IMR-90 (cell line): ENCODE measurements around the gene UBXN6. TPM values are rescaled to one million over a fixed set of nuclear protein-coding genes. Genes with fewer than 3 reads are reported as not detected.
A peak's percentile ranks its signal among the peaks of the same experiment; 100 is the strongest.

Experiments used
- ATAC-seq: fragments of 200-7000 bp; cut with Tn5 transposase; 2 replicates; pipeline ENCODE4 v1.9.1; 2020; ENCODE audit warnings: low read depth, mild to moderate bottlenecking, moderate library complexity
- BruUV-seq: library from RNA; stranded (reverse); fragments of 400-500 nt; replicated peaks from 2 replicates; lab custom pipeline; 2021; lab: Mats Ljungman, UMichigan
- CTCF ChIA-PET: fragments of 300-600 bp; formaldehyde crosslinking; extraction: SDS; loops from one replicate; lab custom pipeline; 2021; ENCODE audit warnings: antibody characterized with exemption; lab: Yijun Ruan, JAX
- POLR2A ChIA-PET: fragments of 300-600 bp; sonication (Branson Sonifier 250); formaldehyde crosslinking; loops from one replicate; lab custom pipeline; 2022; ENCODE audit warnings: antibody characterized with exemption; ENCODE audit not compliant: unreplicated experiment; lab: Charles Lee
- DNase-seq: peaks from one replicate; pipeline ENCODE4 v3.0.0; 2013
- H2AFZ ChIP-seq: replicated peaks from 2 replicates; pipeline ENCODE3; 2013; ENCODE audit warnings: low read length, mild to moderate bottlenecking; ENCODE audit not compliant: poor library complexity
- H2AK5ac ChIP-seq: 2 replicates; pipeline ENCODE4 v1.6.1; 2013; ENCODE audit warnings: low read depth, low read length, inconsistent platforms
- H2AK9ac ChIP-seq: replicated peaks from 2 replicates; pipeline ENCODE3; 2013; ENCODE audit warnings: mild to moderate bottlenecking, low read depth, low read length, moderate library complexity; ENCODE audit not compliant: poor library complexity
- H2BK120ac ChIP-seq: 2 replicates; pipeline ENCODE4 v1.6.1; 2013; ENCODE audit warnings: low read depth, low read length, inconsistent platforms
- H2BK15ac ChIP-seq: 3 replicates; pipeline ENCODE4 v1.6.1; 2013; ENCODE audit warnings: low read depth, low read length, inconsistent platforms
- H2BK20ac ChIP-seq: 2 replicates; pipeline ENCODE4 v1.6.1; 2013; ENCODE audit warnings: low read depth, mild to moderate bottlenecking, inconsistent platforms, low read length, moderate library complexity
- H2BK5ac ChIP-seq: 2 replicates; pipeline ENCODE4 v1.6.1; 2013; ENCODE audit warnings: mild to moderate bottlenecking, low read depth, low read length, inconsistent platforms; ENCODE audit not compliant: poor library complexity, severe bottlenecking
- H3K14ac ChIP-seq: replicated peaks from 2 replicates; pipeline ENCODE4 v1.6.1; 2013; ENCODE audit warnings: low read depth, low read length, inconsistent platforms
- H3K18ac ChIP-seq: 2 replicates; pipeline ENCODE4 v1.6.1; 2013; ENCODE audit warnings: low read depth, low read length, control low read depth
- H3K23ac ChIP-seq: 2 replicates; pipeline ENCODE4 v1.6.1; 2013; ENCODE audit warnings: low read depth, low read length, inconsistent platforms
- H3K27ac ChIP-seq: 2 replicates; pipeline ENCODE4 v1.5.1; 2013; ENCODE audit warnings: mild to moderate bottlenecking, control low read depth, low read length; ENCODE audit not compliant: insufficient read depth
- H3K27me3 ChIP-seq: 2 replicates; pipeline ENCODE4 v1.6.1; 2013; ENCODE audit warnings: low read length; ENCODE audit not compliant: control insufficient read depth, insufficient read depth
- H3K36me3 ChIP-seq: 2 replicates; pipeline ENCODE4 v1.6.1; 2013; ENCODE audit warnings: low read length, mixed read lengths; ENCODE audit not compliant: control insufficient read depth, insufficient read depth
- H3K4ac ChIP-seq: 2 replicates; pipeline ENCODE4 v1.6.1; 2013; ENCODE audit warnings: low read depth, low read length, inconsistent platforms
- H3K4me1 ChIP-seq: 2 replicates; pipeline ENCODE4 v1.6.1; 2013; ENCODE audit warnings: low read length, mixed read lengths; ENCODE audit not compliant: control insufficient read depth, insufficient read depth
- H3K4me2 ChIP-seq: 2 replicates; pipeline ENCODE4 v1.6.1; 2013; ENCODE audit warnings: low read depth, mild to moderate bottlenecking, control low read depth, low read length, moderate library complexity
- H3K4me3 ChIP-seq: 2 replicates; pipeline ENCODE4 v1.5.1; 2013; ENCODE audit warnings: low read depth, mild to moderate bottlenecking, control low read depth, low read length, moderate library complexity; ENCODE audit not compliant: insufficient read depth
- H3K56ac ChIP-seq: 2 replicates; pipeline ENCODE4 v1.6.1; 2013; ENCODE audit warnings: low read length, inconsistent platforms; ENCODE audit not compliant: insufficient read depth; ENCODE audit errors: extremely low read depth
- H3K79me1 ChIP-seq, 2 experiments: 2 replicates each; pipeline ENCODE4 v1.6.1; 2013; ENCODE audit warnings: low read length in 2 of 2, inconsistent platforms in 1 of 2, low read depth in 1 of 2
- H3K9ac ChIP-seq: 2 replicates; pipeline ENCODE4 v1.6.1; 2013; ENCODE audit warnings: low read depth, low read length, control low read depth
- H3K9me1 ChIP-seq: 2 replicates; pipeline ENCODE4 v1.6.1; 2013; ENCODE audit warnings: low read length, inconsistent platforms; ENCODE audit not compliant: insufficient read depth
- H3K9me3 ChIP-seq: 2 replicates; pipeline ENCODE4 v1.6.1; 2013; ENCODE audit warnings: low read length; ENCODE audit not compliant: control insufficient read depth, insufficient read depth
- H4K20me1 ChIP-seq: 2 replicates; pipeline ENCODE4 v1.6.1; 2013; ENCODE audit warnings: low read length, inconsistent platforms; ENCODE audit not compliant: insufficient read depth
- H4K5ac ChIP-seq: 2 replicates; pipeline ENCODE4 v1.6.1; 2013; ENCODE audit warnings: mild to moderate bottlenecking, low read depth, low read length, control low read depth
- H4K8ac ChIP-seq, 2 experiments: 2 replicates each; pipeline ENCODE4 v1.6.1; 2013; ENCODE audit warnings: low read depth in 2 of 2, low read length in 2 of 2, control low read depth in 1 of 2, inconsistent platforms in 1 of 2
- H4K91ac ChIP-seq: 2 replicates; pipeline ENCODE4 v1.6.1; 2013; ENCODE audit warnings: low read depth, low read length, inconsistent platforms; ENCODE audit not compliant: insufficient read depth
- MXI1 ChIP-seq: IDR thresholded peaks from 2 replicates; pipeline ENCODE4 v1.6.1; 2012; ENCODE audit warnings: low read depth, mild to moderate bottlenecking, low read length, moderate library complexity, borderline replicate concordance
- WGBS, 2 experiments: methylation state at CpG; one replicate each; pipeline versions ENCODE4 v1.1.5 to v1.1.7; 2013; ENCODE audit warnings: missing lambda C conversion rate in 2 of 2; ENCODE audit not compliant: insufficient read length in 1 of 2; ENCODE audit errors: extremely low coverage in 2 of 2; 5-methylcytosine and 5-hydroxymethylcytosine counted together
- dilution Hi-C: fragments of 300-500 bp; cut with HindIII; formaldehyde crosslinking; loops from one replicate; pipeline ENCODE4 v1.14.3; 2018; ENCODE audit warnings: low sequenced_read_pairs; ENCODE audit not compliant: unreplicated experiment
- in situ Hi-C: fragments of 300-500 bp; cut with MboI; formaldehyde crosslinking; loops from 3 replicates; pipeline ENCODE4 v1.14.3; 2019; ENCODE audit warnings: low sequenced_read_pairs, inconsistent platforms, mixed read lengths
- intact Hi-C: fragments of 100-400 bp; cut with micrococcal nuclease; formaldehyde crosslinking; loops from 2 replicates; pipeline ENCODE4 v1.10.0; 2022
- polyA plus RNA-seq, 3 experiments: library from polyadenylated mRNA; depleted of rRNA; stranded (reverse); fragments of >200 nt; gene quantifications; 2 replicates each; pipeline ENCODE4 v1.2.3, GENCODE V29; 2012; ENCODE audit warnings: low replicate concordance in 1 of 3
- total RNA-seq: library from RNA; depleted of rRNA; stranded (reverse); fragments of >200 nt; gene quantifications from 2 replicates; pipeline ENCODE4 v1.2.3, GENCODE V29; 2012

UBXN6 gene
- total and polyA plus RNA-seq, 2 of the 4 experiments (the other 2 are of a cell fraction), result 84.2 to 86.5 TPM

GRCh38 chr19:4477034-4477801 lies 19.6 kb upstream of the UBXN6 start:
- Histone ChIP-seq H2AK9ac (peak overlapping the region; percentile 44), H4K20me1 (peaks cover 18% of the 10 kb centered on the region), H3K27me3 (no peaks in the 10 kb centered on the region), H3K9ac (no peak overlapping the region), H3K4me1 (peaks cover 4% of the 10 kb centered on the region), H2BK5ac (no peak overlapping the region), H4K5ac (no peak overlapping the region), H4K91ac (no peak overlapping the region), H2BK20ac (no peak overlapping the region), H3K9me1 (no peaks in the 10 kb centered on the region), H3K9me3 (no peaks in the 10 kb centered on the region), H3K4ac (no peak overlapping the region), H3K27ac (no peak overlapping the region), H2AFZ (no peak overlapping the region), H3K4me2 (no peak overlapping the region), H4K8ac (no peak overlapping the region), H2BK120ac (no peak overlapping the region), H3K36me3 (peaks cover 31% of the 10 kb centered on the region), H3K4me3 (no peak overlapping the region), H3K56ac (no peak overlapping the region), H2AK5ac (no peak overlapping the region), H3K18ac (no peak overlapping the region), H2BK15ac (no peak overlapping the region), H3K14ac (no peak overlapping the region), H3K23ac (no peak overlapping the region), H3K79me1 (peaks cover 7 to 47% of the 10 kb centered on the region in 2 experiments)
- TF ChIP-seq MXI1, result no peak
- ChIA-PET CTCF (no interaction called here), POLR2A (no interaction called here)
- intact Hi-C loops, result no loop called here
- 92% methylated on average over 6 of the region's 16 CpGs; no CpG with 5 or more reads in 1 of the 2 experiments for WGBS, 2 experiments
- ATAC-seq, result no peak
- DNase-seq, result no peak
- in situ Hi-C loops, result no loop called here
- no TSS peak for BruUV-seq
- dilution Hi-C loops, result no loop called here
